Mucosa of descending colon (tissue), 3 donors: ENCODE measurements around the gene CTSF. TPM values are rescaled to one million over a fixed set of nuclear protein-coding genes. Genes with fewer than 3 reads are reported as not detected.

ENCODE experiments used
- ATAC-seq: fragments of 200-7000 bp; cut with Tn5 transposase; one replicate; pipeline ENCODE4 v1.9.1; 2020; ENCODE audit warnings: mild to moderate bottlenecking, moderate library complexity
- DNase-seq, 3 donors: peaks; one replicate each; pipeline ENCODE4 v3.0.0-alpha.2; 2020
- H3K36me3 ChIP-seq: fragments of 200-600 bp; one replicate; pipeline ENCODE4 v1.8.0; 2021; ENCODE audit warnings: low read depth, mild to moderate bottlenecking
- H3K4me1 ChIP-seq: fragments of 200-600 bp; one replicate; pipeline ENCODE4 v1.8.0; 2021; ENCODE audit warnings: low read depth, mild to moderate bottlenecking
- H3K4me3 ChIP-seq: fragments of 200-600 bp; one replicate; pipeline ENCODE4 v1.8.0; 2021; ENCODE audit warnings: mild to moderate bottlenecking
- H3K9me3 ChIP-seq: fragments of 200-600 bp; one replicate; pipeline ENCODE4 v1.8.0; 2021; ENCODE audit warnings: mild to moderate bottlenecking
- intact Hi-C, 2 donors: fragments of 100-400 bp; cut with DNase I in 1 of 2; cut with micrococcal nuclease in 1 of 2; formaldehyde crosslinking; loops; one replicate each; pipeline versions ENCODE4 v1.11.0 to v1.11.1; 2022; cut with DNase I, micrococcal nuclease
- total RNA-seq, 3 donors: library from RNA; stranded (reverse); fragmentation: NEBNext Ultra II Directional in 2 of 3; extraction: Animal tissue kit (Norgen Biotek cat#: 25700) in 2 of 3; gene quantifications; one replicate each; pipeline versions ENCODE4 v1.2.1 to v1.2.4, GENCODE V29; 2021 to 2023
- TF ChIP-seq, protein P1 (sequence below): fragments of 200-600 bp; IDR thresholded peaks from one replicate; pipeline ENCODE4 v1.8.0; 2022; ENCODE audit warnings: antibody characterized with exemption, mild to moderate bottlenecking
- donor health status: DM: no; HTN: no; CAD: no; lungs with moderate emphysema.
- donor health status: DM: no; HTN: no; CAD: no.
- donor health status: DM: no; HTN: yes; CAD: no.

CTSF gene
- total RNA-seq, 3 donors from 2014 or later = 5.8 to 84.3 (median 8.3) TPM

DNA sequence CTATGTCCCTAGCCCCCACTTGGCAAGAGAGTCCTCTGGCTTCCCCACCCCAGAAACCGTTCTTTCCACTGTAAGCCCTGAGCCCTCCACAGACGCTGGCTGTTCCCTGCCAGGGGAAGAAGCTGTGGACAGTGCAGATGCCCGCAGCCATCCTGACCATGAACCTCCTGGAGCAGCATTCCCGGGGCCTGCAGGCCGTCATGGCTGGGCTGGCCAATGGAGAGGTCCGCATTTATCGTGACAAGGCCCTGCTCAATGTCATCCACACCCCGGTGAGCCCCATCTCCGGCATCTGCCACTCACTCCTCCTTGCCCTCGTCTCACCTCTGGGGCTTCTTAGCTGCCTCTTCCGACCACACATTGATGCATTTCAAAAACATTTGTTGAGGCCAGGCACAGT, 44.8 kb downstream of the CTSF start:
- Histone ChIP-seq H3K4me3 (no peak overlapping the region), H3K36me3 (no peaks in the 10 kb centered on the region), H3K4me1 (no peaks in the 10 kb centered on the region), H3K9me3 (no peaks in the 10 kb centered on the region)
- ATAC-seq = no peak
- TF ChIP-seq, protein P1, sequence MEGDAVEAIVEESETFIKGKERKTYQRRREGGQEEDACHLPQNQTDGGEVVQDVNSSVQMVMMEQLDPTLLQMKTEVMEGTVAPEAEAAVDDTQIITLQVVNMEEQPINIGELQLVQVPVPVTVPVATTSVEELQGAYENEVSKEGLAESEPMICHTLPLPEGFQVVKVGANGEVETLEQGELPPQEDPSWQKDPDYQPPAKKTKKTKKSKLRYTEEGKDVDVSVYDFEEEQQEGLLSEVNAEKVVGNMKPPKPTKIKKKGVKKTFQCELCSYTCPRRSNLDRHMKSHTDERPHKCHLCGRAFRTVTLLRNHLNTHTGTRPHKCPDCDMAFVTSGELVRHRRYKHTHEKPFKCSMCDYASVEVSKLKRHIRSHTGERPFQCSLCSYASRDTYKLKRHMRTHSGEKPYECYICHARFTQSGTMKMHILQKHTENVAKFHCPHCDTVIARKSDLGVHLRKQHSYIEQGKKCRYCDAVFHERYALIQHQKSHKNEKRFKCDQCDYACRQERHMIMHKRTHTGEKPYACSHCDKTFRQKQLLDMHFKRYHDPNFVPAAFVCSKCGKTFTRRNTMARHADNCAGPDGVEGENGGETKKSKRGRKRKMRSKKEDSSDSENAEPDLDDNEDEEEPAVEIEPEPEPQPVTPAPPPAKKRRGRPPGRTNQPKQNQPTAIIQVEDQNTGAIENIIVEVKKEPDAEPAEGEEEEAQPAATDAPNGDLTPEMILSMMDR = no peak
- intact Hi-C loops = no loop called here
- no peak for DNase-seq

Other genes with a start within 250 kb of the CTSF start
- 10 to 100 TPM in 1 of 3 donors, 1 to 10 TPM in 2; 5.2 to 12.7 (median 9.5) TPM for gene RIN1, start 232.2 kb downstream of the CTSF start, total RNA-seq
- gene BRMS1, start 223.5 kb downstream of the CTSF start, total RNA-seq = 10 to 100 TPM; 35.9 to 47.6 (median 39.3) TPM
- gene B4GAT1, start 221.0 kb downstream of the CTSF start, total RNA-seq = 10 to 100 TPM; 13.4 to 34.6 (median 13.4) TPM
- gene SLC29A2, start 196.8 kb downstream of the CTSF start, total RNA-seq = 10 to 100 TPM; 10.3 to 22.6 (median 14.9) TPM
- gene NPAS4, start 147.6 kb downstream of the CTSF start, total RNA-seq = 1 to 10 TPM in 1 of 3 donors, not detected in 2; 5.6 TPM
- 10 to 100 TPM; 43.7 to 64.9 (median 46.6) TPM for gene MRPL11, start 129.8 kb downstream of the CTSF start, total RNA-seq
- 10 to 100 TPM in 1 of 3 donors, 1 to 10 TPM in 2; 2.8 to 25.5 (median 3.6) TPM for gene PELI3, start 101.7 kb downstream of the CTSF start, total RNA-seq
- gene DPP3, start 88.2 kb downstream of the CTSF start, total RNA-seq = 10 to 100 TPM; 37.9 to 92.2 (median 75.5) TPM
- gene BBS1, start 58.0 kb downstream of the CTSF start, total RNA-seq = 10 to 100 TPM; 27.7 to 49.3 (median 35.4) TPM
- 10 to 100 TPM in 2 of 3 donors, 1 to 10 TPM in 1; 9.1 to 11.8 (median 10.4) TPM for gene ZDHHC24, start 22.6 kb downstream of the CTSF start, total RNA-seq
- under 1 TPM in 1 of 3 donors, not detected in 2; 0.09 TPM for gene ACTN3, start 21.7 kb downstream of the CTSF start, total RNA-seq
- under 1 TPM; 0.32 to 0.63 (median 0.58) TPM for gene CCDC87, start 24.5 kb upstream of the CTSF start, total RNA-seq
- 10 to 100 TPM; 34.9 to 50.7 (median 42.2) TPM for gene CCS, start 24.6 kb upstream of the CTSF start, total RNA-seq
- gene RBM14, start 48.0 kb upstream of the CTSF start, total RNA-seq = 10 to 100 TPM; 63.8 to 87.0 (median 72.6) TPM
- 100 to 1,000 TPM; 101 to 125 (median 104) TPM for gene RBM4, start 70.1 kb upstream of the CTSF start, total RNA-seq
- gene RBM4B, start 109.3 kb upstream of the CTSF start, total RNA-seq = 10 to 100 TPM; 16.7 to 22.7 (median 16.7) TPM
- 10 to 100 TPM in 1 of 3 donors, 1 to 10 TPM in 2; 3.7 to 10.0 (median 6.3) TPM for gene SPTBN2, start 160.6 kb upstream of the CTSF start, total RNA-seq